Neural progenitor cell (in vitro differentiated cells): ENCODE data around the gene LYVE1.

Source experiments
- CTCF ChIP-seq: fragments of 200-600 bp; sonication (generic); IDR thresholded peaks from 2 replicates; pipeline ENCODE4 v1.5.1; 2017; ENCODE audit warnings: antibody characterized with exemption, mild to moderate bottlenecking
- EZH2 ChIP-seq: fragments of 200-600 bp; sonication (generic); IDR thresholded peaks from 2 replicates; pipeline ENCODE4 v1.6.1; 2017; ENCODE audit warnings: antibody characterized with exemption, mild to moderate bottlenecking, moderate library complexity
- EZH2phosphoT487 ChIP-seq: fragments of 200-600 bp; sonication (generic); IDR thresholded peaks from 2 replicates; pipeline ENCODE4 v1.6.1; 2017; ENCODE audit warnings: antibody characterized with exemption

GRCh38 chr11:10550503-10551289 lies 17.8 kb downstream of the LYVE1 start:
- TF ChIP-seq CTCF = no peak
- no peak for TF ChIP-seq EZH2phosphoT487
- no peak for TF ChIP-seq EZH2
